HCT116 (cell line): ENCODE measurements around the gene CHST8. TPM values are rescaled to one million over a fixed set of nuclear protein-coding genes. Genes with fewer than 3 reads are reported as not detected.

Experiments used
- ATAC-seq: fragments of 200-7000 bp; cut with Tn5 transposase; 2 replicates; pipeline ENCODE4 v1.9.1; 2020; ENCODE audit warnings: mild to moderate bottlenecking, moderate library complexity
- BruUV-seq: library from RNA; stranded (reverse); fragments of 400-500 nt; replicated peaks from 2 replicates; lab custom pipeline; 2021; lab: Mats Ljungman, UMichigan
- CTCF ChIA-PET: fragments of 300-600 bp; sonication (Branson Sonifier 250); formaldehyde crosslinking; loops from one replicate; lab custom pipeline; 2021; ENCODE audit warnings: antibody characterized with exemption; lab: Charles Lee
- POLR2A ChIA-PET: fragments of 300-600, 350-600 bp; sonication (Branson Sonifier 250); formaldehyde crosslinking; loops from one replicate; lab custom pipeline; 2021; ENCODE audit warnings: antibody characterized with exemption; lab: Charles Lee
- RAD21 ChIA-PET, 2 experiments: fragments of 300-600 bp; sonication (Branson Sonifier 250); formaldehyde crosslinking; loops; one replicate each; lab custom pipeline; 2023; ENCODE audit warnings: low total read pairs in 2 of 2; ENCODE audit not compliant: uncharacterized antibody in 2 of 2, unreplicated experiment in 2 of 2, low non-redundant PET in 1 of 2; lab: Charles Lee
- DNase-seq: peaks from one replicate; pipeline ENCODE4 v3.0.0-alpha.2; 2010; ENCODE audit warnings: low read depth, low spot score
- H2AFZ ChIP-seq: fragments of 200-600 bp; shearing (Covaris generic), sonication (generic); 2 replicates; pipeline ENCODE4 v1.6.1; 2017; ENCODE audit warnings: low read depth, mixed run types, mixed read lengths, antibody characterized with exemption, low read length; ENCODE audit not compliant: poor library complexity, severe bottlenecking
- H3K27ac ChIP-seq: 2 replicates; pipeline ENCODE4 v1.5.1; 2012; ENCODE audit warnings: low read depth, low read length
- H3K27me3 ChIP-seq: fragments of 200-600 bp; sonication (generic); 2 replicates; pipeline ENCODE4 v1.6.1; 2016; ENCODE audit warnings: mixed run types, low read length, mixed read lengths; ENCODE audit not compliant: insufficient read depth
- H3K36me3 ChIP-seq, 2 experiments: fragments of 200-500 bp in 1 of 2; fragments of 200-600 bp in 1 of 2; sonication (Bioruptor generic) in 1 of 2; sonication (generic) in 1 of 2; 2 replicates each; pipeline versions ENCODE4 v1.5.1 to v1.6.1; 2014 to 2016; ENCODE audit warnings: low read length in 2 of 2, inconsistent platforms in 1 of 2, mixed read lengths in 1 of 2, mixed run types in 1 of 2; ENCODE audit not compliant: insufficient read depth in 2 of 2, control insufficient read depth in 1 of 2
- H3K4me1 ChIP-seq, 2 experiments: fragments of 200-600 bp in 1 of 2; sonication (generic) in 1 of 2; 2 replicates each; pipeline versions ENCODE4 v1.5.1 to v1.6.1; 2012 to 2017; ENCODE audit warnings: low read length in 2 of 2, inconsistent platforms in 1 of 2, mild to moderate bottlenecking in 1 of 2, mixed read lengths in 1 of 2, mixed run types in 1 of 2, moderate library complexity in 1 of 2; ENCODE audit not compliant: insufficient read depth in 2 of 2, control insufficient read depth in 1 of 2
- H3K4me2 ChIP-seq: fragments of 200-600 bp; sonication (generic); 2 replicates; pipeline ENCODE4 v1.6.1; 2017; ENCODE audit warnings: mixed run types, low read length, mixed read lengths
- H3K4me3 ChIP-seq, 2 experiments: fragments of 200-600 bp in 1 of 2; sonication (generic) in 1 of 2; replicated peaks in 1 of 2; 2 replicates each; pipeline ENCODE4 v1.5.1; 2011 to 2016; ENCODE audit warnings: low read length in 2 of 2, control low read depth in 1 of 2, low read depth in 1 of 2, mild to moderate bottlenecking in 1 of 2, mixed read lengths in 1 of 2, mixed run types in 1 of 2
- H3K79me2 ChIP-seq: fragments of 200-600 bp; sonication (generic); 2 replicates; pipeline ENCODE4 v1.6.1; 2017; ENCODE audit warnings: mild to moderate bottlenecking, mixed run types, low read length, moderate library complexity, mixed read lengths; ENCODE audit not compliant: insufficient read depth
- H3K9ac ChIP-seq: fragments of 200-600 bp; sonication (generic); 2 replicates; pipeline ENCODE4 v1.6.1; 2016; ENCODE audit warnings: low read length, mixed read lengths
- H3K9me2 ChIP-seq: fragments of 200-600 bp; sonication (generic), shearing (Covaris generic); 2 replicates; pipeline ENCODE4 v1.6.1; 2017; ENCODE audit warnings: mixed run types, mild to moderate bottlenecking, moderate library complexity; ENCODE audit not compliant: insufficient read depth
- H3K9me3 ChIP-seq, 2 experiments: fragments of 200-500 bp in 1 of 2; fragments of 200-600 bp in 1 of 2; sonication (Bioruptor generic) in 1 of 2; sonication (generic) in 1 of 2; 2 replicates each; pipeline ENCODE4 v1.6.1; 2014 to 2017; ENCODE audit warnings: low read length in 2 of 2, mixed read lengths in 2 of 2, inconsistent platforms in 1 of 2, low read depth in 1 of 2, mild to moderate bottlenecking in 1 of 2, mixed run types in 1 of 2, moderate library complexity in 1 of 2; ENCODE audit not compliant: control insufficient read depth in 1 of 2, insufficient read depth in 1 of 2
- H4K20me1 ChIP-seq: fragments of 200-600 bp; sonication (generic), shearing (Covaris generic); 2 replicates; pipeline ENCODE4 v1.6.1; 2017; ENCODE audit warnings: mixed run types, mild to moderate bottlenecking, moderate library complexity; ENCODE audit not compliant: insufficient read depth
- EZH2phosphoT487 ChIP-seq: fragments of 200-600 bp; IDR thresholded peaks from 2 replicates; pipeline ENCODE4 v1.6.1; 2018; ENCODE audit warnings: antibody characterized with exemption, borderline replicate concordance
- POLR2A ChIP-seq: IDR thresholded peaks from 2 replicates; pipeline ENCODE4 v1.7.0; 2011; ENCODE audit warnings: borderline replicate concordance; ENCODE audit not compliant: insufficient read depth, insufficient read length; ENCODE audit errors: extremely low read depth
- POLR2AphosphoS5 ChIP-seq: IDR thresholded peaks from 2 replicates; pipeline ENCODE4 v1.6.1; 2011; ENCODE audit warnings: mild to moderate bottlenecking, low read depth, low read length, moderate library complexity
- intact Hi-C: fragments of 100-400 bp; cut with micrococcal nuclease; formaldehyde crosslinking; loops from 2 replicates; pipeline ENCODE4 v1.10.0; 2022
- total RNA-seq: library from RNA; stranded (reverse); gene quantifications from one replicate; pipeline ENCODE4 v1.2.1, GENCODE V29; 2021; ENCODE audit not compliant: unreplicated experiment
- TF ChIP-seq, protein P1 (sequence below): IDR thresholded peaks from 2 replicates; pipeline ENCODE4 v1.6.1; 2012
- TF ChIP-seq, protein P2 (sequence below): IDR thresholded peaks from 2 replicates; pipeline ENCODE4 v1.6.1; 2012
- TF ChIP-seq, protein P3 (sequence below): IDR thresholded peaks from 2 replicates; pipeline ENCODE4 v1.6.1; 2012; ENCODE audit warnings: low read depth
- TF ChIP-seq, protein P4 (sequence below): IDR thresholded peaks from 2 replicates; pipeline ENCODE4 v1.6.1; 2011; ENCODE audit warnings: mild to moderate bottlenecking, low read length, moderate library complexity; ENCODE audit not compliant: insufficient replicate concordance; ENCODE audit errors: extremely low read depth

Gene CHST8
- total RNA-seq, 1 experiment from 2014 or later: not detected

DNA sequence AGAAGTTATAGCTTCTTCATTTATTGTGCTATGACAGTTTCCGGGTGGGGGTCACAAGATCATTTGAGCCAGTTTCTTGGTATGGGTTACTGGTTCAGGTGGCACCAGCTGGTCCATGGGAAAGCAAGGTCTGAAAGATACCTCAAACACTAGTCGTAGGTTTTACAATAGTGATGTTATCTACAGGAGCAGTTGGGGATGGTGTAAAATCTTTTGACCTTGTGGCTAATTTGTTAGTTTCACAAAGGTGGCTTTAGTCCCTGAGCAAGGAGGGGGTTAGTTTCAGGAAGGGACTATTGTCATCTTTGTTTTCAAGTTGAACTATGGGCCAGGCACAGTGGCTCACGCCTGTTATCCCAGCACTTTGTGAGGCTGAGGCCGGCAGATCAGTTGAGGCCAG is 24.6 kb downstream of the CHST8 start (continued):
- TF ChIP-seq, protein P1, sequence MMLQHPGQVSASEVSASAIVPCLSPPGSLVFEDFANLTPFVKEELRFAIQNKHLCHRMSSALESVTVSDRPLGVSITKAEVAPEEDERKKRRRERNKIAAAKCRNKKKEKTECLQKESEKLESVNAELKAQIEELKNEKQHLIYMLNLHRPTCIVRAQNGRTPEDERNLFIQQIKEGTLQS: no peak
- TF ChIP-seq POLR2A (no peak), EZH2phosphoT487 (no peak), POLR2AphosphoS5 (no peak)
- TF ChIP-seq, protein P2, sequence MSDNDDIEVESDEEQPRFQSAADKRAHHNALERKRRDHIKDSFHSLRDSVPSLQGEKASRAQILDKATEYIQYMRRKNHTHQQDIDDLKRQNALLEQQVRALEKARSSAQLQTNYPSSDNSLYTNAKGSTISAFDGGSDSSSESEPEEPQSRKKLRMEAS: no peak
- TF ChIP-seq, protein P3, sequence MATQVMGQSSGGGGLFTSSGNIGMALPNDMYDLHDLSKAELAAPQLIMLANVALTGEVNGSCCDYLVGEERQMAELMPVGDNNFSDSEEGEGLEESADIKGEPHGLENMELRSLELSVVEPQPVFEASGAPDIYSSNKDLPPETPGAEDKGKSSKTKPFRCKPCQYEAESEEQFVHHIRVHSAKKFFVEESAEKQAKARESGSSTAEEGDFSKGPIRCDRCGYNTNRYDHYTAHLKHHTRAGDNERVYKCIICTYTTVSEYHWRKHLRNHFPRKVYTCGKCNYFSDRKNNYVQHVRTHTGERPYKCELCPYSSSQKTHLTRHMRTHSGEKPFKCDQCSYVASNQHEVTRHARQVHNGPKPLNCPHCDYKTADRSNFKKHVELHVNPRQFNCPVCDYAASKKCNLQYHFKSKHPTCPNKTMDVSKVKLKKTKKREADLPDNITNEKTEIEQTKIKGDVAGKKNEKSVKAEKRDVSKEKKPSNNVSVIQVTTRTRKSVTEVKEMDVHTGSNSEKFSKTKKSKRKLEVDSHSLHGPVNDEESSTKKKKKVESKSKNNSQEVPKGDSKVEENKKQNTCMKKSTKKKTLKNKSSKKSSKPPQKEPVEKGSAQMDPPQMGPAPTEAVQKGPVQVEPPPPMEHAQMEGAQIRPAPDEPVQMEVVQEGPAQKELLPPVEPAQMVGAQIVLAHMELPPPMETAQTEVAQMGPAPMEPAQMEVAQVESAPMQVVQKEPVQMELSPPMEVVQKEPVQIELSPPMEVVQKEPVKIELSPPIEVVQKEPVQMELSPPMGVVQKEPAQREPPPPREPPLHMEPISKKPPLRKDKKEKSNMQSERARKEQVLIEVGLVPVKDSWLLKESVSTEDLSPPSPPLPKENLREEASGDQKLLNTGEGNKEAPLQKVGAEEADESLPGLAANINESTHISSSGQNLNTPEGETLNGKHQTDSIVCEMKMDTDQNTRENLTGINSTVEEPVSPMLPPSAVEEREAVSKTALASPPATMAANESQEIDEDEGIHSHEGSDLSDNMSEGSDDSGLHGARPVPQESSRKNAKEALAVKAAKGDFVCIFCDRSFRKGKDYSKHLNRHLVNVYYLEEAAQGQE: no peak
- TF ChIP-seq, all 23 proteins: peak for 0

DNA sequence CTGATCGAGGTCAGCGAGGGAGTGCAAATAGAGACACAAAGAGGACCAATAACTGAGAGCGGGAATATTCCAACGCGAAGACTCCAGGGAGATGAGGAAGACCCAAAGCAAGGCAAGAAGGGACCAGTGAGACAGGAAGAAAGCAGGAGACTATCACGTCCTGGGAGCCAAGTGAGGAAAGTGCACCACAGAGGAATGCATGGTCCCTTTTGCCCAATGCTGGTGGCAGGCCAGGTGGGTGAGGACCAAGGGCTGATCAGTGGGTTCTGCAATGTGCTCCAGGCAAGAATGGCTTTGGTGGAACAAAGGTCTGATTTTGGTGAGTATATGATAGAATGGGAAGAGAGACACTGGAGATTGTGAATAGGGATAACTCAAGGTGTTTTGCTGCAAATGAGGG is 25.4 kb downstream of the CHST8 start:
- no peak for ATAC-seq
- intact Hi-C loops: no loop called here
- peaks cover 7% of the 10 kb centered on the region for H3K27me3 ChIP-seq
- no peak overlapping the region for H3K9ac ChIP-seq
- TF ChIP-seq, protein P4, sequence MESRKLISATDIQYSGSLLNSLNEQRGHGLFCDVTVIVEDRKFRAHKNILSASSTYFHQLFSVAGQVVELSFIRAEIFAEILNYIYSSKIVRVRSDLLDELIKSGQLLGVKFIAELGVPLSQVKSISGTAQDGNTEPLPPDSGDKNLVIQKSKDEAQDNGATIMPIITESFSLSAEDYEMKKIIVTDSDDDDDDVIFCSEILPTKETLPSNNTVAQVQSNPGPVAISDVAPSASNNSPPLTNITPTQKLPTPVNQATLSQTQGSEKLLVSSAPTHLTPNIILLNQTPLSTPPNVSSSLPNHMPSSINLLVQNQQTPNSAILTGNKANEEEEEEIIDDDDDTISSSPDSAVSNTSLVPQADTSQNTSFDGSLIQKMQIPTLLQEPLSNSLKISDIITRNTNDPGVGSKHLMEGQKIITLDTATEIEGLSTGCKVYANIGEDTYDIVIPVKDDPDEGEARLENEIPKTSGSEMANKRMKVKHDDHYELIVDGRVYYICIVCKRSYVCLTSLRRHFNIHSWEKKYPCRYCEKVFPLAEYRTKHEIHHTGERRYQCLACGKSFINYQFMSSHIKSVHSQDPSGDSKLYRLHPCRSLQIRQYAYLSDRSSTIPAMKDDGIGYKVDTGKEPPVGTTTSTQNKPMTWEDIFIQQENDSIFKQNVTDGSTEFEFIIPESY: no peak
- no peak for DNase-seq
- no TSS peak for BruUV-seq
- H3K79me2 ChIP-seq: no peaks in the 10 kb centered on the region
- ChIA-PET CTCF (no interaction called here), RAD21 (no interaction called here), POLR2A (no interaction called here)
- H3K9me2 ChIP-seq: no peaks in the 10 kb centered on the region
- H3K36me3 ChIP-seq: no peaks in the 10 kb centered on the region
- H3K27ac ChIP-seq: no peak overlapping the region
- H3K4me3 ChIP-seq: no peak overlapping the region
- H3K9me3 ChIP-seq: no peaks in the 10 kb centered on the region
- no peak overlapping the region for H2AFZ ChIP-seq
- H3K4me2 ChIP-seq: no peak overlapping the region
- no peaks in the 10 kb centered on the region for H4K20me1 ChIP-seq
- H3K4me1 ChIP-seq: no peaks in the 10 kb centered on the region
